ENCODE results near the gene RHOXF1. TPM values are rescaled to one million over a fixed set of nuclear protein-coding genes. Genes with fewer than 3 reads are reported as not detected.
A peak's percentile ranks its signal among the peaks of the same experiment; 100 is the strongest.

Gene RHOXF1
- total RNA-seq, 1 experiment from 2014 or later, result not detected

GRCh38 chrX:120137439-120137838 is 21.7 kb upstream of the RHOXF1 start:
- H2BK5ac ChIP-seq (ENCODE audit: insufficient read length, low read length), result no peak overlapping the region
- H3K4me3 Mint-ChIP-seq, result no peak overlapping the region
- no peak overlapping the region for H3K27ac ChIP-seq (ENCODE audit: insufficient read length, low read depth, low read length)
- no peak overlapping the region for H3K56ac ChIP-seq (ENCODE audit: insufficient read length, low read depth, low read length)
- H3K79me2 ChIP-seq (ENCODE audit: insufficient read depth, low read length), result no peaks in the 10 kb centered on the region
- H2BK20ac ChIP-seq (ENCODE audit: low read depth, low read length, poor library complexity, severe bottlenecking), result no peak overlapping the region
- H2AFZ ChIP-seq (ENCODE audit: low read length), result no peak overlapping the region
- H3K4me1 ChIP-seq (ENCODE audit: insufficient read depth, low read length), result no peaks in the 10 kb centered on the region
- H3K4me1 Mint-ChIP-seq, result peaks cover 27 to 28% of the 10 kb centered on the region in 2 experiments
- H3K9me3 ChIP-seq (ENCODE audit: control insufficient read depth, low read depth, low read length), result peaks cover 21% of the 10 kb centered on the region
- H4K8ac ChIP-seq (replicated peaks; ENCODE audit: insufficient read length, low read depth, low read length), result no peak overlapping the region
- H3K23ac ChIP-seq (ENCODE audit: insufficient read length, low read depth, low read length), result no peak overlapping the region
- H3K14ac ChIP-seq (ENCODE audit: insufficient read depth, low read length), result no peak overlapping the region
- no peak overlapping the region for H2BK15ac ChIP-seq (ENCODE audit: low read depth, low read length)
- TF ChIP-seq CTCF (conservative IDR thresholded peaks at IDR 0.05), result no peak
- no peaks in the 10 kb centered on the region for H4K20me1 ChIP-seq (ENCODE audit: control insufficient read depth, insufficient read depth, insufficient read length)
- no peak for DNase-seq
- peaks cover 0 to 6% (median under 1%) of the 10 kb centered on the region in 3 experiments; a peak in 2 of 7 replicates for H3K36me3 Mint-ChIP-seq (ENCODE audit: insufficient read depth in 1 of 3, low read depth in 3 of 3)
- no CpG with 5 or more reads among the region's 3 CpGs for WGBS (ENCODE audit: extremely low coverage, insufficient read length, low lambda C conversion rate)
- no peak overlapping the region for H3K18ac ChIP-seq (ENCODE audit: insufficient read length, low read depth, low read length)
- no peaks in the 10 kb centered on the region for H3K27me3 ChIP-seq (ENCODE audit: insufficient read depth, low read length)
- H3K4ac ChIP-seq (ENCODE audit: low read depth, low read length), result no peak overlapping the region
- H4K5ac ChIP-seq (ENCODE audit: insufficient read length, low read depth, low read length), result no peak overlapping the region
- no peak overlapping the region for H3K9ac ChIP-seq (ENCODE audit: extremely low read depth, insufficient read length, low read length)
- H4K91ac ChIP-seq (ENCODE audit: insufficient read length, low read depth, low read length), result no peak overlapping the region
- H3K27me3 Mint-ChIP-seq (ENCODE audit: low read depth), result no peaks in the 10 kb centered on the region; the same call in 1 of the 2 replicates
- no peak overlapping the region for H2BK120ac ChIP-seq (ENCODE audit: low read depth, low read length, poor library complexity, severe bottlenecking)
- H3K4me2 ChIP-seq (ENCODE audit: insufficient read depth, insufficient read length, low read length), result no peak overlapping the region
- H3K27ac Mint-ChIP-seq, result 0 out of 7 replicates have a peak overlapping the region, but pooled peaks of 1 of the 3 experiments have one; percentile 6
- H2BK12ac ChIP-seq (ENCODE audit: insufficient read length, low read depth, low read length), result no peak overlapping the region
- H2AK5ac ChIP-seq (ENCODE audit: insufficient read length, low read length), result no peak overlapping the region
- H3K9me3 Mint-ChIP-seq, result peaks cover 45 to 49% of the 10 kb centered on the region in 2 experiments
- no peak overlapping the region for H3T11ph ChIP-seq (ENCODE audit: low read length)
- no peaks in the 10 kb centered on the region for H3K23me2 ChIP-seq (ENCODE audit: insufficient read length, low read depth, low read length, poor library complexity, severe bottlenecking)
- H3K79me1 ChIP-seq (ENCODE audit: insufficient read depth, low read depth, low read length, poor library complexity, severe bottlenecking), result no peaks in the 10 kb centered on the region
